Measurements from ENCODE around the gene TAS1R2. TPM values are rescaled to one million over a fixed set of nuclear protein-coding genes. Genes with fewer than 3 reads are reported as not detected.

The TAS1R2 gene
- total RNA-seq, 1 donor from 2014 or later: 0.98 TPM

- no peak for TF ChIP-seq CTCF (IDR thresholded peaks at IDR 0.05)
- H3K36me3 ChIP-seq: no peaks in the 10 kb centered on the region
- H3K4me3 ChIP-seq: no peak overlapping the region
- H3K4me1 ChIP-seq: peaks cover 2% of the 10 kb centered on the region
- H3K27ac ChIP-seq: no peak overlapping the region
- H3K27me3 ChIP-seq: no peaks in the 10 kb centered on the region
- no peak for DNase-seq (ENCODE audit: extremely low spot score in 2 of 2)
- intact Hi-C loops (cut with DNase I): no loop called here
- no peaks in the 10 kb centered on the region for H3K9me3 ChIP-seq
Observed at GRCh38 chr1:18890706-18891425, 31.4 kb upstream of the TAS1R2 start.

GRCh38 chr1:18886003-18886335, 26.5 kb upstream of the TAS1R2 start:
- Histone ChIP-seq H3K27ac (no peak overlapping the region), H3K4me3 (no peak overlapping the region), H3K27me3 (no peaks in the 10 kb centered on the region), H3K9me3 (no peaks in the 10 kb centered on the region), H3K36me3 (peaks cover 0 to 4% of the 10 kb centered on the region in 2 donors), H3K4me1 (peaks cover 27% of the 10 kb centered on the region)
- no peak for DNase-seq (ENCODE audit: extremely low spot score in 2 of 2)
- intact Hi-C loops (cut with DNase I): loop anchor here (10.0 kb wide), 1 partner anchor 359 kb away; no protein-coding TSS in a partner anchor
- TF ChIP-seq CTCF (IDR thresholded peaks at IDR 0.05): no peak
- no peak for TF ChIP-seq POLR2A (IDR thresholded peaks at IDR 0.05)
- TF ChIP-seq POLR2AphosphoS5 (IDR thresholded peaks at IDR 0.05; ENCODE audit: insufficient read depth in 1 of 2, low read depth in 1 of 2): no peak

- intact Hi-C loops (cut with DNase I): loop anchor here (10.0 kb wide), 1 partner anchor 359 kb away; no protein-coding TSS in a partner anchor
- no peak overlapping the region for H3K27ac ChIP-seq
Observed at GRCh38 chr1:18885311-18886002, 26.0 kb upstream of the TAS1R2 start.

GRCh38 chr1:18884727-18885126, 25.3 kb upstream of the TAS1R2 start:
- TF ChIP-seq CTCF (IDR thresholded peaks at IDR 0.05) (no peak), POLR2AphosphoS5 (IDR thresholded peaks at IDR 0.05; ENCODE audit: insufficient read depth in 1 of 2, low read depth in 1 of 2) (no peak), POLR2A (IDR thresholded peaks at IDR 0.05) (no peak)
- Histone ChIP-seq H3K36me3 (peaks cover 0 to 4% of the 10 kb centered on the region in 2 donors), H3K4me1 (peaks cover 27% of the 10 kb centered on the region), H3K4me3 (no peak overlapping the region), H3K9me3 (no peaks in the 10 kb centered on the region), H3K27ac (no peak overlapping the region), H3K27me3 (no peaks in the 10 kb centered on the region)
- no peak for DNase-seq (ENCODE audit: extremely low spot score in 2 of 2)
- intact Hi-C loops (cut with DNase I): loop anchor here (10.0 kb wide), 1 partner anchor 360 kb away; no protein-coding TSS in a partner anchor

More at GRCh38 chr1:18885311-18886002, 26.0 kb upstream of the TAS1R2 start:
- TF ChIP-seq CTCF (IDR thresholded peaks at IDR 0.05) (no peak), POLR2AphosphoS5 (IDR thresholded peaks at IDR 0.05; ENCODE audit: insufficient read depth in 1 of 2, low read depth in 1 of 2) (no peak), POLR2A (IDR thresholded peaks at IDR 0.05) (no peak)
- Histone ChIP-seq H3K9me3 (no peaks in the 10 kb centered on the region), H3K36me3 (peaks cover 0 to 4% of the 10 kb centered on the region in 2 donors), H3K27me3 (no peaks in the 10 kb centered on the region), H3K4me1 (peaks cover 27% of the 10 kb centered on the region), H3K4me3 (no peak overlapping the region)
- no peak for DNase-seq (ENCODE audit: extremely low spot score in 2 of 2)

GRCh38 chr1:18884419-18884717, 24.9 kb upstream of the TAS1R2 start:
- no peak for TF ChIP-seq POLR2AphosphoS5 (IDR thresholded peaks at IDR 0.05; ENCODE audit: insufficient read depth in 1 of 2, low read depth in 1 of 2)
- TF ChIP-seq CTCF (IDR thresholded peaks at IDR 0.05): no peak
- TF ChIP-seq POLR2A (IDR thresholded peaks at IDR 0.05): no peak
- no peak for DNase-seq (ENCODE audit: extremely low spot score in 2 of 2)
- intact Hi-C loops (cut with DNase I): loop anchor here (10.0 kb wide), 1 partner anchor 360 kb away; no protein-coding TSS in a partner anchor
- Histone ChIP-seq H3K36me3 (peaks cover 0 to 4% of the 10 kb centered on the region in 2 donors), H3K9me3 (no peaks in the 10 kb centered on the region), H3K4me1 (peaks cover 27% of the 10 kb centered on the region), H3K27ac (no peak overlapping the region), H3K27me3 (no peaks in the 10 kb centered on the region), H3K4me3 (no peak overlapping the region)
